Uterus (tissue), 4 donors: ENCODE results near the gene DSTN. TPM values are rescaled to one million over a fixed set of nuclear protein-coding genes. Genes with fewer than 3 reads are reported as not detected.
A peak's percentile ranks its signal among the peaks of the same experiment; 100 is the strongest.

ENCODE experiments used
- DNase-seq, 2 donors: peaks; one replicate each; pipeline ENCODE4 v3.0.0-alpha.2; 2019 to 2020
- H3K27ac ChIP-seq, 2 donors: fragments of 200-600 bp; sonication (generic); 1 replicate in 1 of 2; 2 replicates in 1 of 2; pipeline ENCODE4 v1.5.1; 2016 to 2018
- H3K27me3 ChIP-seq, 2 donors: fragments of 200-600 bp; sonication (generic); one replicate each; pipeline ENCODE4 v1.5.1; 2018 to 2019; ENCODE audit warnings: control low read depth in 1 of 2
- H3K36me3 ChIP-seq, 2 donors: fragments of 200-600 bp; sonication (generic); one replicate each; pipeline ENCODE4 v1.5.1; 2019; ENCODE audit warnings: control low read depth in 1 of 2
- H3K4me1 ChIP-seq, 2 donors: fragments of 200-600 bp; sonication (generic); one replicate each; pipeline ENCODE4 v1.5.1; 2018 to 2019; ENCODE audit warnings: control low read depth in 1 of 2
- H3K4me3 ChIP-seq, 2 donors: fragments of 200-600 bp; sonication (generic); 1 replicate in 1 of 2; 2 replicates in 1 of 2; pipeline ENCODE4 v1.5.1; 2018 to 2019; ENCODE audit warnings: mild to moderate bottlenecking in 1 of 2
- H3K9me3 ChIP-seq, 2 donors: fragments of 200-600 bp; sonication (generic); one replicate each; pipeline ENCODE4 v1.5.1; 2019; ENCODE audit warnings: control low read depth in 1 of 2
- CTCF ChIP-seq, 4 experiments: fragments of 200-600 bp in 2 of 4; fragments of 450-650 bp in 2 of 4; sonication (generic) in 2 of 4; IDR thresholded peaks; one replicate each; pipeline ENCODE4 v1.5.1; 2016 to 2019; ENCODE audit warnings: antibody characterized with exemption in 4 of 4, mild to moderate bottlenecking in 2 of 4, moderate library complexity in 1 of 4
- POLR2A ChIP-seq, 2 donors: fragments of 450-650 bp; IDR thresholded peaks; one replicate each; pipeline ENCODE4 v1.6.1; 2016; ENCODE audit warnings: antibody characterized with exemption in 2 of 2, mild to moderate bottlenecking in 1 of 2, moderate library complexity in 1 of 2
- intact Hi-C: fragments of 100-400 bp; cut with DNase I; formaldehyde crosslinking; loops from one replicate; pipeline ENCODE4 v1.15.1; 2023; ENCODE audit warnings: low total_unique reads
- total RNA-seq, 4 donors: library from RNA; depleted of rRNA in 3 of 4; stranded (reverse); fragments of >200 nt in 3 of 4; gene quantifications; one replicate each; pipeline versions ENCODE4 v1.1.0 to v1.2.4, GENCODE V29; 2014 to 2023
- donor health status: DM: yes; HTN: yes; CAD: no.

Gene DSTN
- total RNA-seq, 4 donors from 2014 or later = 294 to 674 (median 623) TPM

- no peak for TF ChIP-seq CTCF (IDR thresholded peaks at IDR 0.05)
- no peak for TF ChIP-seq POLR2A (IDR thresholded peaks at IDR 0.05)
- Histone ChIP-seq H3K4me3 (no peak overlapping the region), H3K36me3 (no peaks in the 10 kb centered on the region), H3K9me3 (no peaks in the 10 kb centered on the region), H3K4me1 (peaks cover 2 to 7% of the 10 kb centered on the region in 2 donors), H3K27ac (no peak overlapping the region), H3K27me3 (no peaks in the 10 kb centered on the region)
- DNase-seq = no peak
- intact Hi-C loops = no loop called here
Measured at GRCh38 chr20:17630151-17630805, 60.4 kb downstream of the DSTN start.

- Histone ChIP-seq H3K27me3 (no peaks in the 10 kb centered on the region), H3K27ac (no peak overlapping the region), H3K9me3 (no peaks in the 10 kb centered on the region), H3K4me3 (no peak overlapping the region), H3K4me1 (peaks cover 7 to 12% of the 10 kb centered on the region in 2 donors), H3K36me3 (no peaks in the 10 kb centered on the region)
- intact Hi-C loops = no loop called here
- no peak for DNase-seq
- TF ChIP-seq POLR2A (IDR thresholded peaks at IDR 0.05) (no peak), CTCF (IDR thresholded peaks at IDR 0.05) (no peak)
Measured at GRCh38 chr20:17630806-17631195, 60.9 kb downstream of the DSTN start.

GRCh38 chr20:17631576-17632319 lies 61.9 kb downstream of the DSTN start:
- H3K9me3 ChIP-seq = no peaks in the 10 kb centered on the region
- no peak for DNase-seq
- no peak overlapping the region for H3K4me3 ChIP-seq
- H3K4me1 ChIP-seq = peaks cover 14 to 21% of the 10 kb centered on the region in 2 donors
- TF ChIP-seq CTCF (IDR thresholded peaks at IDR 0.05) = no peak
- TF ChIP-seq POLR2A (IDR thresholded peaks at IDR 0.05) = no peak
- H3K27ac ChIP-seq = no peak overlapping the region
- no peaks in the 10 kb centered on the region for H3K36me3 ChIP-seq
- intact Hi-C loops = no loop called here
- no peaks in the 10 kb centered on the region for H3K27me3 ChIP-seq

GRCh38 chr20:17633221-17633849 lies 63.5 kb downstream of the DSTN start:
- Histone ChIP-seq H3K27ac (peak overlapping the region in 1 of 2 donors; percentile 63), H3K9me3 (no peaks in the 10 kb centered on the region)

More at GRCh38 chr20:17633221-17633849, 63.5 kb downstream of the DSTN start:
- TF ChIP-seq POLR2A (IDR thresholded peaks at IDR 0.05) (no peak), CTCF (IDR thresholded peaks at IDR 0.05) (no peak)
- intact Hi-C loops = no loop called here
- no peak overlapping the region for H3K4me3 ChIP-seq
- no peak for DNase-seq
- no peaks in the 10 kb centered on the region for H3K27me3 ChIP-seq
- no peaks in the 10 kb centered on the region for H3K36me3 ChIP-seq
- H3K4me1 ChIP-seq = peaks cover 15 to 25% of the 10 kb centered on the region in 2 donors
